ENCODE measurements around the gene VAT1L. TPM values are rescaled to one million over a fixed set of nuclear protein-coding genes. Genes with fewer than 3 reads are reported as not detected.
A peak's percentile ranks its signal among the peaks of the same experiment; 100 is the strongest.

VAT1L gene
- total RNA-seq, 1 donor from 2014 or later, result 17.7 TPM

GRCh38 chr16:78001451-78002025 lies 213.2 kb downstream of the VAT1L start:
- DNase-seq, result no peak
- intact Hi-C loops (cut with micrococcal nuclease), result loop anchor here (10.0 kb wide), 1 partner anchor 327 kb away; no protein-coding TSS in a partner anchor
- ATAC-seq, result no peak

GRCh38 chr16:78002915-78003538 lies 214.7 kb downstream of the VAT1L start:
- peak; percentile 86 for DNase-seq
- ATAC-seq, result peak; percentile 96
- intact Hi-C loops (cut with micrococcal nuclease), result loop anchor here (10.0 kb wide), 1 partner anchor 328 kb away; no protein-coding TSS in a partner anchor

GRCh38 chr16:78004517-78004916 lies 216.2 kb downstream of the VAT1L start:
- ATAC-seq, result no peak
- DNase-seq, result no peak
- intact Hi-C loops (cut with micrococcal nuclease), result loop anchor here (10.0 kb wide), 1 partner anchor 330 kb away; no protein-coding TSS in a partner anchor

GRCh38 chr16:78005881-78006280 lies 217.5 kb downstream of the VAT1L start:
- intact Hi-C loops (cut with micrococcal nuclease), result loop anchor here (10.0 kb wide), 1 partner anchor 331 kb away; no protein-coding TSS in a partner anchor
- DNase-seq (no peak), ATAC-seq (no peak)

- ATAC-seq (no peak), DNase-seq (no peak)
- intact Hi-C loops (cut with micrococcal nuclease), result loop anchor here (10.0 kb wide), 1 partner anchor 332 kb away; no protein-coding TSS in a partner anchor
Measured at GRCh38 chr16:78007121-78007520, 218.8 kb downstream of the VAT1L start.

GRCh38 chr16:78022347-78023060 lies 234.1 kb downstream of the VAT1L start, which contains the start of gene CLEC3A:
TSS of gene CLEC3A (plus strand) at chr16:78022548. CDS start at chr16:78022627, 79 bp downstream.
- intact Hi-C loops (cut with micrococcal nuclease), result no loop called here
- ATAC-seq, result no peak

GRCh38 chr16:78024159-78024558 lies 235.8 kb downstream of the VAT1L start:
- intact Hi-C loops (cut with micrococcal nuclease), result no loop called here
- DNase-seq, result no peak
- ATAC-seq, result no peak

More at GRCh38 chr16:78022347-78023060, 234.1 kb downstream of the VAT1L start, which contains the start of gene CLEC3A:
- DNase-seq, result no peak

- no peak for ATAC-seq
- DNase-seq, result no peak
- intact Hi-C loops (cut with micrococcal nuclease), result no loop called here
Measured at GRCh38 chr16:78025631-78026030, 237.3 kb downstream of the VAT1L start.

- ATAC-seq, result no peak
- no peak for DNase-seq
- intact Hi-C loops (cut with micrococcal nuclease), result no loop called here
Measured at GRCh38 chr16:78028018-78028417, 239.7 kb downstream of the VAT1L start.

Other genes starting within 250 kb of the VAT1L start
- 41.2 TPM for gene NUDT7, start 66.0 kb upstream of the VAT1L start, total RNA-seq
- gene CLEC3A, start 234.0 kb downstream of the VAT1L start, total RNA-seq, result not detected

All from left ventricle myocardium superior (tissue), 1 donor.